Measurements from ENCODE around the gene DDX42. TPM values are rescaled to one million over a fixed set of nuclear protein-coding genes. Genes with fewer than 3 reads are reported as not detected.
"Not testable (repeated sequence)": the region's sequence is repeated elsewhere in the genome, so short reads cannot be mapped to it uniquely, and the experiment has no call there.

The DDX42 gene
- total RNA-seq, 2 experiments from 2014 or later = 106 to 116 TPM

GRCh38 chr17:63840591-63841349, 66.8 kb downstream of the DDX42 start:
- POLR2A ChIA-PET = interaction anchor here (1.0 to 8.0 kb wide), 7 partner anchors 12 to 144 kb away, joined by 3 to 124 read pairs (median 5); partner anchors contain the start of genes CCDC47, DDX42, FTSJ3 and PSMC5
- Mint-ChIP-seq H3K4me1 (ENCODE audit: low read depth) (peaks cover 35% of the 10 kb centered on the region), H3K27ac (peak overlapping the region; percentile 94), H3K27me3 (ENCODE audit: low read depth) (no peaks in the 10 kb centered on the region), H3K4me3 (peak overlapping the region; percentile 97), H3K9me3 (ENCODE audit: insufficient read depth) (no peaks in the 10 kb centered on the region), H3K36me3 (ENCODE audit: low read depth) (peaks cover 27% of the 10 kb centered on the region)
- CTCF ChIA-PET = interaction anchor here (1.0 to 5.5 kb wide), 5 partner anchors 8 to 130 kb away, joined by 3 to 56 read pairs (median 7); partner anchors contain the start of genes CCDC47, DDX42 and FTSJ3
- no peak for DNase-seq
- no peak for ATAC-seq

GRCh38 chr17:63841350-63842172, 67.6 kb downstream of the DDX42 start:
- no peaks in the 10 kb centered on the region for H3K9me3 Mint-ChIP-seq (ENCODE audit: insufficient read depth)
- ATAC-seq = no peak
- DNase-seq = peak; percentile 39
- H3K27ac Mint-ChIP-seq = peak overlapping the region; percentile 94
- POLR2A ChIA-PET = interaction anchor here (1.0 to 8.0 kb wide), 6 partner anchors 13 to 145 kb away, joined by 3 to 124 read pairs (median 4); partner anchors contain the start of genes CCDC47, DDX42, FTSJ3 and PSMC5
- CTCF ChIA-PET = interaction anchor here (1.3 to 5.5 kb wide), 4 partner anchors 7 to 68 kb away, joined by 3 to 56 read pairs (median 8); partner anchors contain the start of genes CCDC47, DDX42 and FTSJ3
- H3K4me3 Mint-ChIP-seq = peak overlapping the region; percentile 97
- no peaks in the 10 kb centered on the region for H3K27me3 Mint-ChIP-seq (ENCODE audit: low read depth)
- peaks cover 23% of the 10 kb centered on the region for H3K36me3 Mint-ChIP-seq (ENCODE audit: low read depth)
- H3K4me1 Mint-ChIP-seq (ENCODE audit: low read depth) = peaks cover 35% of the 10 kb centered on the region

- peak; percentile 34 for ATAC-seq
- peaks cover 35% of the 10 kb centered on the region for H3K4me1 Mint-ChIP-seq (ENCODE audit: low read depth)
- peak overlapping the region; percentile 97 for H3K4me3 Mint-ChIP-seq
- H3K27ac Mint-ChIP-seq = peak overlapping the region; percentile 94
- ChIA-PET POLR2A (interaction anchor here (1.2 to 8.0 kb wide), 3 partner anchors 13 to 100 kb away, joined by 5 to 124 read pairs (median 10); partner anchors contain the start of genes CCDC47, DDX42, FTSJ3 and PSMC5), CTCF (interaction anchor here (1.3 to 5.5 kb wide), 3 partner anchors 12 to 69 kb away, joined by 3 to 56 read pairs (median 9); partner anchors contain the start of genes CCDC47, DDX42 and FTSJ3)
- no peaks in the 10 kb centered on the region for H3K27me3 Mint-ChIP-seq (ENCODE audit: low read depth)
- no peaks in the 10 kb centered on the region for H3K9me3 Mint-ChIP-seq (ENCODE audit: insufficient read depth)
- peaks cover 17% of the 10 kb centered on the region for H3K36me3 Mint-ChIP-seq (ENCODE audit: low read depth)
- DNase-seq = no peak
Observed at GRCh38 chr17:63842173-63842539, 68.2 kb downstream of the DDX42 start.

GRCh38 chr17:63842540-63843386, 68.8 kb downstream of the DDX42 start, which contains the start of gene SMARCD2:
SMARCD2 (minus strand) TSS chr17:63842685; CDS start chr17:63842674, 11 bp downstream.
- ATAC-seq (peak; percentile 90), DNase-seq (peak; percentile 99)
- Mint-ChIP-seq H3K27me3 (ENCODE audit: low read depth) (no peaks in the 10 kb centered on the region), H3K36me3 (ENCODE audit: low read depth) (peaks cover 17% of the 10 kb centered on the region), H3K27ac (peak within 1 kb of the TSS; percentile 94), H3K4me3 (peak within 1 kb of the TSS; percentile 97), H3K9me3 (ENCODE audit: insufficient read depth) (no peaks in the 10 kb centered on the region), H3K4me1 (ENCODE audit: low read depth) (peaks cover 36% of the 10 kb centered on the region)
- CTCF ChIA-PET = interaction anchor here (0.9 to 2.8 kb wide), 4 partner anchors 16 to 174 kb away, joined by 3 to 20 read pairs (median 5); partner anchors contain the start of gene PSMC5
- POLR2A ChIA-PET = interaction anchor here (0.5 to 8.0 kb wide), 8 partner anchors 14 to 664 kb away, joined by 3 to 124 read pairs (median 3); partner anchors contain the start of genes CCDC47, CEP95, DDX42 and DDX5

- Mint-ChIP-seq H3K4me1 (ENCODE audit: low read depth) (peaks cover 40% of the 10 kb centered on the region), H3K36me3 (ENCODE audit: low read depth) (peaks cover 23% of the 10 kb centered on the region), H3K4me3 (peak overlapping the region; percentile 97), H3K27ac (peak overlapping the region; percentile 94)
- H3K9me3 Mint-ChIP-seq (ENCODE audit: insufficient read depth); H3K27me3 Mint-ChIP-seq (ENCODE audit: low read depth): not testable (repeated sequence)
- ChIA-PET POLR2A (interaction anchor here (0.5 to 8.0 kb wide), 9 partner anchors 14 to 663 kb away, joined by 3 to 124 read pairs (median 3); partner anchors contain the start of genes CCDC47, CEP95, DDX42 and DDX5), CTCF (interaction anchor here (0.9 to 2.8 kb wide), 6 partner anchors 17 to 173 kb away, joined by 3 to 20 read pairs (median 4); partner anchors contain the start of genes GH2 and PSMC5)
- ATAC-seq (peak; percentile 20), DNase-seq (peak; percentile 58)
Observed at GRCh38 chr17:63843387-63843888, 69.5 kb downstream of the DDX42 start.

GRCh38 chr17:63843910-63844677, 70.1 kb downstream of the DDX42 start:
- H3K27me3 Mint-ChIP-seq (ENCODE audit: low read depth) = no peaks in the 10 kb centered on the region
- peaks cover 5% of the 10 kb centered on the region for H3K9me3 Mint-ChIP-seq (ENCODE audit: insufficient read depth)
- ChIA-PET POLR2A (interaction anchor here (0.6 to 8.0 kb wide), 6 partner anchors 15 to 232 kb away, joined by 3 to 124 read pairs (median 4); partner anchors contain the start of genes CCDC47, DDX42, FTSJ3 and MAP3K3), CTCF (interaction anchor here (0.9 to 2.8 kb wide), 6 partner anchors 17 to 287 kb away, joined by 3 to 20 read pairs (median 3); partner anchors contain the start of genes GH2 and PSMC5)
- peak overlapping the region; percentile 97 for H3K4me3 Mint-ChIP-seq
- no peak for ATAC-seq
- peaks cover 40% of the 10 kb centered on the region for H3K4me1 Mint-ChIP-seq (ENCODE audit: low read depth)
- DNase-seq = no peak
- peak overlapping the region; percentile 94 for H3K27ac Mint-ChIP-seq
- H3K36me3 Mint-ChIP-seq (ENCODE audit: low read depth) = peaks cover 21% of the 10 kb centered on the region

- no peak for DNase-seq
- CTCF ChIA-PET = interaction anchor here (4.9 kb wide), 1 partner anchor 19 kb away, joined by 43 read pairs; no protein-coding TSS in a partner anchor
Observed at GRCh38 chr17:63845509-63845908, 71.5 kb downstream of the DDX42 start.

GRCh38 chr17:63847525-63848249, 73.7 kb downstream of the DDX42 start:
- ATAC-seq = no peak
- Mint-ChIP-seq H3K27ac (peak overlapping the region; percentile 97), H3K27me3 (ENCODE audit: low read depth) (peaks cover 11% of the 10 kb centered on the region), H3K4me3 (peak overlapping the region; percentile 63), H3K9me3 (ENCODE audit: insufficient read depth) (peaks cover 5% of the 10 kb centered on the region), H3K4me1 (ENCODE audit: low read depth) (peaks cover 27% of the 10 kb centered on the region), H3K36me3 (ENCODE audit: low read depth) (peaks cover 6% of the 10 kb centered on the region)
- DNase-seq = no peak
- ChIA-PET CTCF (interaction anchor here (0.9 to 4.9 kb wide), 10 partner anchors 9 to 177 kb away, joined by 3 to 47 read pairs (median 6); partner anchors contain the start of genes FTSJ3, GH2 and PSMC5), POLR2A (interaction anchor here (1.8 kb wide), 1 partner anchor 11 kb away, joined by 5 read pairs; no protein-coding TSS in a partner anchor)

More at GRCh38 chr17:63845509-63845908, 71.5 kb downstream of the DDX42 start:
- Mint-ChIP-seq H3K27me3 (ENCODE audit: low read depth) (peaks cover 4% of the 10 kb centered on the region), H3K9me3 (ENCODE audit: insufficient read depth) (peaks cover 5% of the 10 kb centered on the region), H3K27ac (no peak overlapping the region), H3K4me3 (no peak overlapping the region), H3K4me1 (ENCODE audit: low read depth) (peaks cover 36% of the 10 kb centered on the region), H3K36me3 (ENCODE audit: low read depth) (peaks cover 19% of the 10 kb centered on the region)
- POLR2A ChIA-PET = interaction anchor here (8.0 kb wide), 1 partner anchor 17 kb away, joined by 124 read pairs; the partner anchor contains the start of genes FTSJ3 and PSMC5
- no peak for ATAC-seq
